Ishikawa (cell line): ENCODE data around the gene MYO7B.

ENCODE experiments used
- CEBPB ChIP-seq: IDR thresholded peaks from 2 replicates; pipeline ENCODE4 v1.6.1; 2012
- CREB1 ChIP-seq: IDR thresholded peaks from 2 replicates; pipeline ENCODE4 v1.6.1; 2012; ENCODE audit warnings: low read depth
- EGR1 ChIP-seq: IDR thresholded peaks from 2 replicates; pipeline ENCODE4 v1.6.1; 2012
- NFIC ChIP-seq: IDR thresholded peaks from 2 replicates; pipeline ENCODE4 v1.6.1; 2012
- RAD21 ChIP-seq: IDR thresholded peaks from 2 replicates; pipeline ENCODE4 v1.6.1; 2012; ENCODE audit warnings: low read depth
- REST ChIP-seq: IDR thresholded peaks from 2 replicates; pipeline ENCODE4 v1.6.1; 2012; ENCODE audit warnings: low read depth, mild to moderate bottlenecking
- TAF1 ChIP-seq: IDR thresholded peaks from 2 replicates; pipeline ENCODE4 v1.6.1; 2012; ENCODE audit warnings: low read depth, mild to moderate bottlenecking
- USF1 ChIP-seq: IDR thresholded peaks from 2 replicates; pipeline ENCODE4 v1.6.1; 2012
- YY1 ChIP-seq: IDR thresholded peaks from 2 replicates; pipeline ENCODE4 v1.6.1; 2012; ENCODE audit warnings: low read depth

GRCh38 chr2:127629637-127630036 is 94.2 kb downstream of the MYO7B start:
- no peak for TF ChIP-seq TAF1
- TF ChIP-seq CREB1 = no peak
- TF ChIP-seq EGR1 = no peak
- TF ChIP-seq USF1 = no peak
- no peak for TF ChIP-seq NFIC
- no peak for TF ChIP-seq CEBPB
- no peak for TF ChIP-seq RAD21
- TF ChIP-seq REST = no peak
- no peak for TF ChIP-seq YY1
